H1 (cell line): Measurements from ENCODE around the gene GPC1. TPM values are rescaled to one million over a fixed set of nuclear protein-coding genes. Genes with fewer than 3 reads are reported as not detected.

Source experiments
- CTCF ChIA-PET: fragments of 300-600 bp; sonication (Branson Sonifier 250); formaldehyde crosslinking; loops from one replicate; lab custom pipeline; 2021; ENCODE audit not compliant: partially characterized antibody; lab: Charles Lee
- POLR2A ChIA-PET: fragments of 300-600 bp; sonication (Branson Sonifier 250); formaldehyde crosslinking; loops from one replicate; lab custom pipeline; 2021; ENCODE audit warnings: inconsistent platforms; ENCODE audit not compliant: partially characterized antibody; lab: Charles Lee
- DNase-seq, 2 experiments: peaks; one replicate each; pipeline versions ENCODE4 v3.0.0 to v3.0.0-alpha.2; 2010 to 2022; ENCODE audit warnings: low spot score in 2 of 2, low read depth in 1 of 2, mixed read lengths in 1 of 2
- FAIRE-seq: peaks from 2 replicates; lab custom pipeline; 2011; peaks lifted over from hg19 to GRCh38; lab: Jason Lieb, UNC
- H2AFZ ChIP-seq: 2 replicates; pipeline ENCODE4 v1.8.1; 2012; ENCODE audit warnings: low read length, inconsistent platforms
- H2AK5ac ChIP-seq: 2 replicates; pipeline ENCODE4 v1.6.1; 2013; ENCODE audit warnings: low read depth, low read length
- H2BK120ac ChIP-seq: replicated peaks from 2 replicates; pipeline ENCODE3; 2013; ENCODE audit warnings: low read depth, low read length, inconsistent platforms
- H2BK12ac ChIP-seq: 2 replicates; pipeline ENCODE4 v1.6.1; 2013; ENCODE audit warnings: low read depth, low read length
- H2BK15ac ChIP-seq: 2 replicates; pipeline ENCODE4 v1.6.1; 2013; ENCODE audit warnings: low read length
- H2BK20ac ChIP-seq: 2 replicates; pipeline ENCODE4 v1.6.1; 2013; ENCODE audit warnings: low read length
- H2BK5ac ChIP-seq: 2 replicates; pipeline ENCODE4 v1.6.1; 2013; ENCODE audit warnings: low read depth, low read length
- H3K14ac ChIP-seq: 2 replicates; pipeline ENCODE4 v1.6.1; 2013; ENCODE audit warnings: inconsistent platforms; ENCODE audit not compliant: insufficient read length
- H3K18ac ChIP-seq: 2 replicates; pipeline ENCODE4 v1.6.1; 2013; ENCODE audit warnings: low read length; ENCODE audit errors: extremely low read depth
- H3K23ac ChIP-seq: 2 replicates; pipeline ENCODE4 v1.6.1; 2013; ENCODE audit warnings: inconsistent platforms; ENCODE audit not compliant: insufficient read length
- H3K23me2 ChIP-seq: 2 replicates; pipeline ENCODE4 v1.6.1; 2013; ENCODE audit warnings: low read depth, low read length
- H3K27ac ChIP-seq: 2 replicates; pipeline ENCODE4 v1.6.1; 2011; ENCODE audit warnings: low read depth, low read length, inconsistent platforms
- H3K27me3 ChIP-seq, 4 experiments: replicated peaks in 1 of 4; 1 replicate in 1 of 4; 2 replicates in 3 of 4; pipeline versions ENCODE4 v1.6.1 to v1.8.1; 2011 to 2013; ENCODE audit warnings: low read length in 3 of 4, mild to moderate bottlenecking in 3 of 4, inconsistent platforms in 2 of 4, mixed read lengths in 2 of 4, moderate library complexity in 1 of 4; ENCODE audit not compliant: control insufficient read depth in 3 of 4, insufficient read depth in 3 of 4; ENCODE audit errors: extremely low read depth in 1 of 4
- H3K36me3 ChIP-seq, 4 experiments: 2 replicates each; pipeline versions ENCODE4 v1.6.1 to v1.8.1; 2011 to 2013; ENCODE audit warnings: mild to moderate bottlenecking in 4 of 4, low read length in 3 of 4, moderate library complexity in 2 of 4, control low read depth in 1 of 4, inconsistent platforms in 1 of 4; ENCODE audit not compliant: insufficient read depth in 4 of 4, control insufficient read depth in 2 of 4
- H3K4ac ChIP-seq: replicated peaks from 2 replicates; pipeline ENCODE3; 2013; ENCODE audit warnings: low read length, low read depth, mixed read lengths, inconsistent platforms; ENCODE audit not compliant: insufficient read length
- H3K4me1 ChIP-seq, 4 experiments: replicated peaks in 1 of 4; 1 replicate in 1 of 4; 2 replicates in 3 of 4; pipeline versions ENCODE4 v1.6.1 to v1.8.1; 2011 to 2013; ENCODE audit warnings: low read length in 3 of 4, inconsistent platforms in 2 of 4, mixed read lengths in 1 of 4; ENCODE audit not compliant: insufficient read depth in 4 of 4, control insufficient read depth in 3 of 4
- H3K4me2 ChIP-seq, 2 experiments: 2 replicates each; pipeline versions ENCODE4 v1.6.1 to v1.8.1; 2011 to 2013; ENCODE audit warnings: low read depth in 2 of 2, low read length in 2 of 2, control low read depth in 1 of 2, inconsistent platforms in 1 of 2, mild to moderate bottlenecking in 1 of 2; ENCODE audit not compliant: insufficient read depth in 1 of 2
- H3K4me3 ChIP-seq, 4 experiments: fragments of 200-600, 300-600 bp in 1 of 4; sonication (generic), shearing (Covaris generic), sonication (Bioruptor Twin) in 1 of 4; 2 replicates each; pipeline versions ENCODE4 v1.5.1 to v1.8.1; 2011 to 2016; ENCODE audit warnings: low read length in 4 of 4, low read depth in 3 of 4, control low read depth in 2 of 4, inconsistent platforms in 2 of 4, mild to moderate bottlenecking in 2 of 4, mixed read lengths in 1 of 4, moderate library complexity in 1 of 4; ENCODE audit not compliant: insufficient read depth in 2 of 4; ENCODE audit errors: extremely low read depth in 1 of 4
- H3K56ac ChIP-seq: replicated peaks from 2 replicates; pipeline ENCODE3; 2013; ENCODE audit warnings: low read depth, mild to moderate bottlenecking, mixed read lengths, low read length, inconsistent platforms; ENCODE audit not compliant: insufficient read length
- H3K79me1 ChIP-seq: 2 replicates; pipeline ENCODE4 v1.6.1; 2013; ENCODE audit warnings: low read depth, low read length, control low read depth
- H3K79me2 ChIP-seq, 2 experiments: 2 replicates each; pipeline versions ENCODE4 v1.6.1 to v1.8.1; 2012 to 2013; ENCODE audit warnings: low read length in 2 of 2, mild to moderate bottlenecking in 2 of 2, inconsistent platforms in 1 of 2; ENCODE audit not compliant: insufficient read depth in 2 of 2, control insufficient read depth in 1 of 2
- H3K9ac ChIP-seq, 4 experiments: replicated peaks in 1 of 4; 1 replicate in 1 of 4; 2 replicates in 3 of 4; pipeline versions ENCODE4 v1.6.1 to v1.8.1; 2011 to 2013; ENCODE audit warnings: low read depth in 3 of 4, low read length in 3 of 4, control low read depth in 2 of 4, mild to moderate bottlenecking in 2 of 4, moderate library complexity in 2 of 4, inconsistent platforms in 1 of 4; ENCODE audit errors: extremely low read depth in 1 of 4
- H3K9me3 ChIP-seq, 2 experiments: 2 replicates each; pipeline versions ENCODE4 v1.6.1 to v1.8.1; 2012 to 2013; ENCODE audit warnings: mild to moderate bottlenecking in 2 of 2, moderate library complexity in 2 of 2, control low read depth in 1 of 2, inconsistent platforms in 1 of 2, low read depth in 1 of 2, low read length in 1 of 2, mixed read lengths in 1 of 2; ENCODE audit not compliant: insufficient read depth in 2 of 2
- H4K20me1 ChIP-seq, 2 experiments: replicated peaks in 1 of 2; 2 replicates each; pipeline versions ENCODE3 to v1.8.1; 2011 to 2013; ENCODE audit warnings: inconsistent platforms in 2 of 2, low read length in 2 of 2, mild to moderate bottlenecking in 1 of 2; ENCODE audit not compliant: insufficient read depth in 2 of 2, control insufficient read depth in 1 of 2
- H4K5ac ChIP-seq: 2 replicates; pipeline ENCODE4 v1.6.1; 2013; ENCODE audit warnings: low read length, low read depth, mixed read lengths, inconsistent platforms; ENCODE audit not compliant: insufficient read length
- H4K8ac ChIP-seq: 2 replicates; pipeline ENCODE4 v1.8.0; 2013; ENCODE audit warnings: mild to moderate bottlenecking, moderate library complexity, low read length, inconsistent platforms; ENCODE audit not compliant: insufficient read depth; ENCODE audit errors: extremely low read depth
- H4K91ac ChIP-seq: replicated peaks from 2 replicates; pipeline ENCODE3; 2013; ENCODE audit warnings: low read length, mixed read lengths, inconsistent platforms; ENCODE audit not compliant: insufficient read length
- ASH2L ChIP-seq: fragments of 200-600, 300-600 bp; sonication (generic); IDR thresholded peaks from one replicate; pipeline ENCODE4 v1.7.1; 2017; ENCODE audit warnings: low read length
- CREB1 ChIP-seq: IDR thresholded peaks from 2 replicates; pipeline ENCODE4 v1.6.1; 2012; ENCODE audit warnings: inconsistent platforms
- EGR1 ChIP-seq: IDR thresholded peaks from 2 replicates; pipeline ENCODE4 v1.6.1; 2011; ENCODE audit warnings: low read depth, low read length, borderline replicate concordance
- EP300 ChIP-seq, 2 experiments: IDR thresholded peaks; 1 replicate in 1 of 2; 2 replicates in 1 of 2; pipeline ENCODE4 v1.6.1; 2011 to 2012; ENCODE audit warnings: low read depth in 2 of 2, low read length in 2 of 2, mild to moderate bottlenecking in 2 of 2, borderline replicate concordance in 1 of 2, inconsistent platforms in 1 of 2, moderate library complexity in 1 of 2
- FOSL1 ChIP-seq: IDR thresholded peaks from 2 replicates; pipeline ENCODE4 v1.6.1; 2011; ENCODE audit warnings: mild to moderate bottlenecking, low read depth, low read length, moderate library complexity; ENCODE audit not compliant: insufficient read depth
- KDM5A ChIP-seq: fragments of 200-600 bp; IDR thresholded peaks from 2 replicates; pipeline ENCODE4 v1.7.1; 2012; ENCODE audit warnings: mild to moderate bottlenecking, low read length, inconsistent platforms, mixed read lengths
- NRF1 ChIP-seq: IDR thresholded peaks from 2 replicates; pipeline ENCODE4 v1.6.1; 2011; ENCODE audit warnings: mild to moderate bottlenecking, low read depth, low read length, improper control_type of control experiment
- POLR2AphosphoS5 ChIP-seq: IDR thresholded peaks from 2 replicates; pipeline ENCODE4 v1.6.1; 2011; ENCODE audit warnings: low read depth, low read length
- SAP30 ChIP-seq: fragments of 300-600 bp; sonication (generic); IDR thresholded peaks from 2 replicates; pipeline ENCODE4 v1.7.1; 2012; ENCODE audit warnings: low read length, moderate library complexity, mild to moderate bottlenecking, inconsistent platforms; ENCODE audit not compliant: insufficient read depth, insufficient replicate concordance
- SIN3A ChIP-seq, 2 experiments: IDR thresholded peaks in 1 of 2; conservative IDR thresholded peaks in 1 of 2; 2 replicates each; pipeline ENCODE4 v1.6.1; 2011 to 2012; ENCODE audit warnings: low read length in 2 of 2, improper control_type of control experiment in 1 of 2, low read depth in 1 of 2, mild to moderate bottlenecking in 1 of 2
- SP2 ChIP-seq: IDR thresholded peaks from 2 replicates; pipeline ENCODE4 v1.6.1; 2012; ENCODE audit warnings: mild to moderate bottlenecking, low read length, inconsistent platforms
- SUZ12 ChIP-seq: fragments of 200-600 bp; sonication (generic); IDR thresholded peaks from 2 replicates; pipeline ENCODE4 v1.6.1; 2012; ENCODE audit warnings: mild to moderate bottlenecking, inconsistent platforms, low read length, moderate library complexity, mixed read lengths
- WGBS, 2 experiments: shearing (Covaris generic) in 1 of 2; methylation state at CpG; one replicate each; pipeline versions ENCODE4 v1.1.6 to v1.1.7; 2013 to 2015; ENCODE audit warnings: low lambda C conversion rate in 2 of 2, mixed read lengths in 2 of 2, inconsistent platforms in 1 of 2, low coverage in 1 of 2, missing lambda C conversion rate in 1 of 2; ENCODE audit not compliant: insufficient replicate concordance in 2 of 2, insufficient coverage in 1 of 2, insufficient read length in 1 of 2; ENCODE audit errors: extremely low coverage in 1 of 2, missing lambda C conversion rate in 1 of 2; 5-methylcytosine and 5-hydroxymethylcytosine counted together
- polyA plus RNA-seq, 7 experiments: library from polyadenylated mRNA; depleted of rRNA in 3 of 7; stranded (reverse) in 5 of 7; unstranded in 2 of 7; fragments of >200 nt in 5 of 7; fragments of 200-250 nt in 2 of 7; gene quantifications; 1 replicate in 5 of 7; 2 replicates in 1 of 7; 4 replicates in 1 of 7; pipeline versions ENCODE4 v1.2.1 to v1.2.3, GENCODE V29; 2011 to 2013; ENCODE audit warnings: missing spikeins in 2 of 7, mixed read lengths in 2 of 7
- total RNA-seq: library from RNA; stranded (reverse); fragmentation: NEBNext Ultra II Directional; extraction: Animal tissue kit (Norgen Biotek cat#: 25700); gene quantifications from 2 replicates; pipeline ENCODE4 v1.2.1, GENCODE V29; 2021
- TF ChIP-seq, protein P1 (sequence below): IDR thresholded peaks from 2 replicates; pipeline ENCODE4 v1.6.1; 2011; ENCODE audit warnings: low read depth, mild to moderate bottlenecking, low read length; ENCODE audit not compliant: insufficient read depth

The GPC1 gene
- total and polyA plus RNA-seq, 2 of the 8 experiments (the other 6 are each of a cell fraction or from before 2014, with no cell fraction given): 21.9 to 28.3 TPM

DNA sequence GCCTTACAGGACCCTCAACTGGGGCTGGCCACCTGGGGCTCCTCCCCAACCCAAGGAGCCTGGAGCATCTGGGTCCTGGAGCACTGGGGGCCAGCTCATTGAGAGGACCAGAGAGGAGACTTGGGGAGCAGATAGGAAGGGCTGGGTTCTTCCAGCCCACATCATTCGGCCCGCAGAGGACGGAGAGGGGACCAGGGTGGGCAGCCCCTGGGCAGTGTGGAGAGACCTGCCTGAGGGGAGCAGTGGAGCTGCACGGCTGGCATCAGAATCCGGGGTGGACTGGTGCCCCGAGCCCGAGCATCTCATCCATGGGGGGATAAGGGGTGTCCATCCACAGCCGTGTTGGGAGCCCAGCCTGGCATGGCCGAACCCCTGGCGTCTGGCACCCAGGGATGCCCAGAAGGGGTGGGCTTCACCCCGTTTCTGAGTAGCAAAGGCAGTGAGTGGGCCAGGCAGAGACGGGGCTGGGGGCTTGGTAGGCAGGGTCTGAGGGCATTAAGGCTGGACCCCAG, 11.3 kb downstream of the GPC1 start:
- Histone ChIP-seq H2BK20ac (no peak overlapping the region), H3K4me3 (no peak overlapping the region), H3K18ac (no peak overlapping the region), H3K23me2 (no peaks in the 10 kb centered on the region), H2AFZ (no peak overlapping the region), H3K27me3 (peaks cover 0 to 3% (median 2%) of the 10 kb centered on the region in 4 experiments; a peak in 1 of 7 replicates), H3K9me3 (no peaks in the 10 kb centered on the region), H3K4ac (no peak overlapping the region), H3K27ac (no peak overlapping the region), H3K4me2 (no peak overlapping the region), H4K91ac (no peak overlapping the region), H3K79me1 (peaks cover 6% of the 10 kb centered on the region; the same call in 1 of the 2 replicates), H4K8ac (no peak overlapping the region), H4K20me1 (peaks cover 13 to 44% of the 10 kb centered on the region in 2 experiments), H2BK15ac (no peak overlapping the region), H3K79me2 (no peaks in the 10 kb centered on the region), H2AK5ac (no peak overlapping the region), H3K9ac (no peak overlapping the region), H4K5ac (no peak overlapping the region), H2BK5ac (no peak overlapping the region), H3K14ac (no peak overlapping the region), H2BK120ac (no peak overlapping the region), H2BK12ac (no peak overlapping the region), H3K4me1 (peaks cover 0 to 15% (median 5%) of the 10 kb centered on the region in 4 experiments; a peak in 6 of 7 replicates), H3K23ac (no peak overlapping the region), H3K56ac (no peak overlapping the region), H3K36me3 (no peaks in the 10 kb centered on the region; a peak in 1 of 8 replicates)
- whole genome bisulfite sequencing, 2 experiments: 87% methylated on average over 11 of the region's 12 CpGs; no CpG with 5 or more reads in 1 of the 2 experiments
- FAIRE-seq (no peak), DNase-seq (no peak)
- ChIA-PET POLR2A (no interaction called here), CTCF (interaction anchor here (0.7 kb wide), 1 partner anchor 8 kb away, joined by 3 read pairs; no protein-coding TSS in a partner anchor)
- TF ChIP-seq NRF1 (no peak), KDM5A (no peak), SAP30 (no peak), POLR2AphosphoS5 (no peak), SIN3A (conservative IDR thresholded peaks at IDR 0.05 in 1 of 2, IDR thresholded peaks at IDR 0.05 in 1 of 2; ENCODE audit: low read depth in 1 of 2, low read length in 2 of 2) (no peak), EP300 (IDR thresholded peaks at IDR 0.05; ENCODE audit: borderline replicate concordance in 1 of 2, low read depth in 2 of 2, low read length in 2 of 2) (no peak), SP2 (no peak), ASH2L (no peak), CREB1 (no peak), FOSL1 (no peak), EGR1 (no peak), SUZ12 (no peak)
- TF ChIP-seq, protein P1, sequence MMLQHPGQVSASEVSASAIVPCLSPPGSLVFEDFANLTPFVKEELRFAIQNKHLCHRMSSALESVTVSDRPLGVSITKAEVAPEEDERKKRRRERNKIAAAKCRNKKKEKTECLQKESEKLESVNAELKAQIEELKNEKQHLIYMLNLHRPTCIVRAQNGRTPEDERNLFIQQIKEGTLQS: no peak
